ENCODE results near the gene MRPL49. TPM values are rescaled to one million over a fixed set of nuclear protein-coding genes. Genes with fewer than 3 reads are reported as not detected.

The MRPL49 gene
- total and polyA plus RNA-seq, 2 of the 13 experiments (the other 11 are each of a cell fraction or from before 2014, with no cell fraction given) = 39.2 to 53.3 TPM

DNA sequence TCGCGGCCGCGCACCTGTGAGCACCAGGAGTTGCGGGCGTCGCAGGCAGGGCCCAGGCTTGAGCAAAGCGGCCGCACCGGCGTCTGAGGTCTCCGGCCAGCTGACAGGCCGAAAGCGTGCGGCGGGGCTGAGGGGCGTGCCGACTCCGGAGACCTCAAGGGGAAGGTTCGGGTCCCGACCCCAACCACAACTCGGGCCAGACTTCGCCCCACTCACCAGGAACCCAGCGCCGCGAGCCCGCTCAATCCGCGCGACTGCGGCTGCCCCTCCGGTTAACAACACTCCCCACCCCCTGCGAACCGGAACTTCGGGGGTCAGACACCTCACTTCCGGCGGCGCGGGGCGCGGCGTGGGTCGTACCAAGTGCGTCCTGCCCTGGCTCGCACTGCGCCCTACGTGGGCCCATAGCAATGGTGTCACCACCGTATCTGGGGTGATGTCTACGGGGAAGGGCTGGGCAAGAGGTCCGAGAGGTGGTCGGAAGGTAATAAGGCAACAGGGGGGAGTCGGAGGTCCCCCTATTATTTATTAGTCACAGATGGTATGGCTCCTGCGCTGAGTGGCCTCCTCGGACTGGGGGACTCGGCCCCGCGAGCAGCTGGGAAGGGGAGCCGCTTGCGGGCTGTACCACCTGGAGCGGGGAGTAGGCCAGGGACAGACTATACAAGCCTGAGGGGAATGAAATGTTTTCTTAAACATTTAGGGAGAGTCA lies 12.3 kb downstream of the MRPL49 start, which contains the start of gene SYVN1 (continued):
- TF ChIP-seq, protein P1, sequence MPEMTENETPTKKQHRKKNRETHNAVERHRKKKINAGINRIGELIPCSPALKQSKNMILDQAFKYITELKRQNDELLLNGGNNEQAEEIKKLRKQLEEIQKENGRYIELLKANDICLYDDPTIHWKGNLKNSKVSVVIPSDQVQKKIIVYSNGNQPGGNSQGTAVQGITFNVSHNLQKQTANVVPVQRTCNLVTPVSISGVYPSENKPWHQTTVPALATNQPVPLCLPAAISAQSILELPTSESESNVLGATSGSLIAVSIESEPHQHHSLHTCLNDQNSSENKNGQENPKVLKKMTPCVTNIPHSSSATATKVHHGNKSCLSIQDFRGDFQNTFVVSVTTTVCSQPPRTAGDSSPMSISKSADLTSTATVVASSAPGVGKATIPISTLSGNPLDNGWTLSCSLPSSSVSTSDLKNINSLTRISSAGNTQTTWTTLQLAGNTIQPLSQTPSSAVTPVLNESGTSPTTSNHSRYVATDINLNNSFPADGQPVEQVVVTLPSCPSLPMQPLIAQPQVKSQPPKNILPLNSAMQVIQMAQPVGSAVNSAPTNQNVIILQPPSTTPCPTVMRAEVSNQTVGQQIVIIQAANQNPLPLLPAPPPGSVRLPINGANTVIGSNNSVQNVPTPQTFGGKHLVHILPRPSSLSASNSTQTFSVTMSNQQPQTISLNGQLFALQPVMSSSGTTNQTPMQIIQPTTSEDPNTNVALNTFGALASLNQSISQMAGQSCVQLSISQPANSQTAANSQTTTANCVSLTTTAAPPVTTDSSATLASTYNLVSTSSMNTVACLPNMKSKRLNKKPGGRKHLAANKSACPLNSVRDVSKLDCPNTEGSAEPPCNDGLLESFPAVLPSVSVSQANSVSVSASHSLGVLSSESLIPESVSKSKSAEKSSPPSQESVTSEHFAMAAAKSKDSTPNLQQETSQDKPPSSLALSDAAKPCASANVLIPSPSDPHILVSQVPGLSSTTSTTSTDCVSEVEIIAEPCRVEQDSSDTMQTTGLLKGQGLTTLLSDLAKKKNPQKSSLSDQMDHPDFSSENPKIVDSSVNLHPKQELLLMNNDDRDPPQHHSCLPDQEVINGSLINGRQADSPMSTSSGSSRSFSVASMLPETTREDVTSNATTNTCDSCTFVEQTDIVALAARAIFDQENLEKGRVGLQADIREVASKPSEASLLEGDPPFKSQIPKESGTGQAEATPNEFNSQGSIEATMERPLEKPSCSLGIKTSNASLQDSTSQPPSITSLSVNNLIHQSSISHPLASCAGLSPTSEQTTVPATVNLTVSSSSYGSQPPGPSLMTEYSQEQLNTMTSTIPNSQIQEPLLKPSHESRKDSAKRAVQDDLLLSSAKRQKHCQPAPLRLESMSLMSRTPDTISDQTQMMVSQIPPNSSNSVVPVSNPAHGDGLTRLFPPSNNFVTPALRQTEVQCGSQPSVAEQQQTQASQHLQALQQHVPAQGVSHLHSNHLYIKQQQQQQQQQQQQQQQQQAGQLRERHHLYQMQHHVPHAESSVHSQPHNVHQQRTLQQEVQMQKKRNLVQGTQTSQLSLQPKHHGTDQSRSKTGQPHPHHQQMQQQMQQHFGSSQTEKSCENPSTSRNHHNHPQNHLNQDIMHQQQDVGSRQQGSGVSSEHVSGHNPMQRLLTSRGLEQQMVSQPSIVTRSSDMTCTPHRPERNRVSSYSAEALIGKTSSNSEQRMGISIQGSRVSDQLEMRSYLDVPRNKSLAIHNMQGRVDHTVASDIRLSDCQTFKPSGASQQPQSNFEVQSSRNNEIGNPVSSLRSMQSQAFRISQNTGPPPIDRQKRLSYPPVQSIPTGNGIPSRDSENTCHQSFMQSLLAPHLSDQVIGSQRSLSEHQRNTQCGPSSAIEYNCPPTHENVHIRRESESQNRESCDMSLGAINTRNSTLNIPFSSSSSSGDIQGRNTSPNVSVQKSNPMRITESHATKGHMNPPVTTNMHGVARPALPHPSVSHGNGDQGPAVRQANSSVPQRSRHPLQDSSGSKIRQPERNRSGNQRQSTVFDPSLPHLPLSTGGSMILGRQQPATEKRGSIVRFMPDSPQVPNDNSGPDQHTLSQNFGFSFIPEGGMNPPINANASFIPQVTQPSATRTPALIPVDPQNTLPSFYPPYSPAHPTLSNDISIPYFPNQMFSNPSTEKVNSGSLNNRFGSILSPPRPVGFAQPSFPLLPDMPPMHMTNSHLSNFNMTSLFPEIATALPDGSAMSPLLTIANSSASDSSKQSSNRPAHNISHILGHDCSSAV (CRISPR knock-in tag; IDR thresholded peaks at IDR 0.05; ENCODE audit: borderline replicate concordance) = 0 out of 2 replicates have a peak, but pooled peaks have one; percentile 16
- no peak for TF ChIP-seq GPN1 (CRISPR knock-in tag; IDR thresholded peaks at IDR 0.05; ENCODE audit: borderline replicate concordance)
- peak; percentile 71; the same call in 1 of the 2 replicates for TF ChIP-seq ZNF414 (CRISPR knock-in tag; IDR thresholded peaks at IDR 0.05)
- no peak for TF ChIP-seq TP53 (CRISPR knock-in tag; conservative IDR thresholded peaks at IDR 0.05)
- TF ChIP-seq ZNF280D (CRISPR knock-in tag; IDR thresholded peaks at IDR 0.05) = no peak
- TF ChIP-seq TFDP2 (CRISPR knock-in tag; IDR thresholded peaks at IDR 0.05) = peak; percentile 53; the same call in 1 of the 2 replicates
- no peak for TF ChIP-seq KDM4B (CRISPR knock-in tag; IDR thresholded peaks at IDR 0.05)
- TF ChIP-seq XRCC5 (optimal IDR thresholded peaks at IDR 0.05; ENCODE audit: low read length) = no peak
- TF ChIP-seq ZNF564 (CRISPR knock-in tag; IDR thresholded peaks at IDR 0.05) = peak; percentile 36; the same call in 1 of the 2 replicates
- no peak for TF ChIP-seq EHMT2 (IDR thresholded peaks at IDR 0.05; ENCODE audit: borderline replicate concordance, low read depth, low read length)
- TF ChIP-seq, protein P2, sequence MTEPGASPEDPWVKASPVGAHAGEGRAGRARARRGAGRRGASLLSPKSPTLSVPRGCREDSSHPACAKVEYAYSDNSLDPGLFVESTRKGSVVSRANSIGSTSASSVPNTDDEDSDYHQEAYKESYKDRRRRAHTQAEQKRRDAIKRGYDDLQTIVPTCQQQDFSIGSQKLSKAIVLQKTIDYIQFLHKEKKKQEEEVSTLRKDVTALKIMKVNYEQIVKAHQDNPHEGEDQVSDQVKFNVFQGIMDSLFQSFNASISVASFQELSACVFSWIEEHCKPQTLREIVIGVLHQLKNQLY (CRISPR knock-in tag; IDR thresholded peaks at IDR 0.05) = 0 out of 2 replicates have a peak, but pooled peaks have one; percentile 6
- TF ChIP-seq SRSF1 (optimal IDR thresholded peaks at IDR 0.05; ENCODE audit: low read depth, low read length) = peak; percentile 23
- no peak for TF ChIP-seq ZNF569 (CRISPR knock-in tag; IDR thresholded peaks at IDR 0.05; ENCODE audit: borderline replicate concordance)
- TF ChIP-seq ZNF788 (CRISPR knock-in tag; IDR thresholded peaks at IDR 0.05; ENCODE audit: borderline replicate concordance) = peak; percentile 76; the same call in 1 of the 2 replicates

All from HepG2 (cell line).